K562 (cell line): Measurements from ENCODE around the gene CTDNEP1. TPM values are rescaled to one million over a fixed set of nuclear protein-coding genes. Genes with fewer than 3 reads are reported as not detected.
A peak's percentile ranks its signal among the peaks of the same experiment; 100 is the strongest.

ENCODE experiments used
- BHLHE40 ChIP-seq: IDR thresholded peaks from 2 replicates; pipeline ENCODE4 v1.6.1; 2011; ENCODE audit warnings: low read length, improper control_type of control experiment
- CHD4 ChIP-seq: fragments of 200-600 bp; sonication (generic); IDR thresholded peaks from 3 replicates; pipeline ENCODE4 v1.6.1; 2012; ENCODE audit warnings: low read depth, mild to moderate bottlenecking, mixed read lengths, low read length, inconsistent platforms; ENCODE audit not compliant: insufficient read depth, insufficient replicate concordance, poor library complexity, severe bottlenecking
- HDAC1 ChIP-seq, 2 experiments: fragments of 450-650 bp; IDR thresholded peaks; 2 replicates each; pipeline ENCODE4 v1.6.1; 2016 to 2017; ENCODE audit warnings: inconsistent platforms in 1 of 2, mild to moderate bottlenecking in 1 of 2, moderate library complexity in 1 of 2
- NFRKB ChIP-seq: fragments of 450-650 bp; IDR thresholded peaks from 2 replicates; pipeline ENCODE4 v1.6.1; 2016; ENCODE audit warnings: low read depth
- THRAP3 ChIP-seq: fragments of 450-650 bp; IDR thresholded peaks from 2 replicates; pipeline ENCODE4 v1.6.1; 2016; ENCODE audit warnings: mild to moderate bottlenecking, inconsistent platforms, borderline replicate concordance
- TRIM28 ChIP-seq: fragments of 450-650 bp; IDR thresholded peaks from 2 replicates; pipeline ENCODE4 v1.6.1; 2017
- U2AF2 ChIP-seq: fragments of 200-400 bp; formaldehyde crosslinking; optimal IDR thresholded peaks from 2 replicates; pipeline ENCODE3; 2017; ENCODE audit warnings: low read depth, mild to moderate bottlenecking, low read length
- ZBTB8A ChIP-seq: fragments of 450-650 bp; IDR thresholded peaks from 2 replicates; pipeline ENCODE4 v1.6.1; 2018; ENCODE audit warnings: mild to moderate bottlenecking, moderate library complexity; ENCODE audit not compliant: partially characterized antibody
- polyA plus RNA-seq, 8 experiments: library from polyadenylated mRNA; depleted of rRNA in 4 of 8; stranded (reverse) in 5 of 8; unstranded in 3 of 8; fragments of >200 nt; fragmentation: Nextera tagmentation in 2 of 8; fragmentation: Illumina TruSeq in 1 of 8; extraction: Ambion mirVana in 2 of 8; extraction: Trizol in 1 of 8; gene quantifications; 2 replicates each; pipeline versions ENCODE4 v1.2.1 to v1.2.3, GENCODE V29; 2011 to 2014; ENCODE audit warnings: inconsistent platforms in 1 of 8, missing spikeins in 1 of 8
- total RNA-seq, 7 experiments: library from RNA; depleted of rRNA in 6 of 7; stranded (reverse); fragments of >200 nt in 6 of 7; fragmentation: Illumina TruSeq in 2 of 7; extraction: Trizol in 2 of 7; gene quantifications; 2 replicates each; pipeline versions ENCODE4 v1.2.1 to v1.2.3, GENCODE V29; 2011 to 2021; ENCODE audit warnings: low replicate concordance in 1 of 7
- TF ChIP-seq, protein P1 (sequence below): fragments of 200-600 bp; sonication (generic); IDR thresholded peaks from one replicate; pipeline ENCODE4 v1.6.1; 2012; ENCODE audit warnings: mild to moderate bottlenecking, low read depth, low read length, inconsistent platforms
- TF ChIP-seq, protein P2 (sequence below): sonication (generic); formaldehyde crosslinking; IDR thresholded peaks from 2 replicates; pipeline ENCODE4 v1.8.1; 2023; ENCODE audit warnings: mild to moderate bottlenecking, missing genetic modification reagents
- TF ChIP-seq, protein P3 (sequence below): sonication (generic); formaldehyde crosslinking; IDR thresholded peaks from 2 replicates; pipeline ENCODE4 v1.8.1; 2023; ENCODE audit warnings: mild to moderate bottlenecking, missing genetic modification reagents

The CTDNEP1 gene
- total and polyA plus RNA-seq, 9 of the 15 experiments (the other 6 are each of a cell fraction or from before 2014, with no cell fraction given) = 10.7 to 150 (median 28.5) TPM

DNA sequence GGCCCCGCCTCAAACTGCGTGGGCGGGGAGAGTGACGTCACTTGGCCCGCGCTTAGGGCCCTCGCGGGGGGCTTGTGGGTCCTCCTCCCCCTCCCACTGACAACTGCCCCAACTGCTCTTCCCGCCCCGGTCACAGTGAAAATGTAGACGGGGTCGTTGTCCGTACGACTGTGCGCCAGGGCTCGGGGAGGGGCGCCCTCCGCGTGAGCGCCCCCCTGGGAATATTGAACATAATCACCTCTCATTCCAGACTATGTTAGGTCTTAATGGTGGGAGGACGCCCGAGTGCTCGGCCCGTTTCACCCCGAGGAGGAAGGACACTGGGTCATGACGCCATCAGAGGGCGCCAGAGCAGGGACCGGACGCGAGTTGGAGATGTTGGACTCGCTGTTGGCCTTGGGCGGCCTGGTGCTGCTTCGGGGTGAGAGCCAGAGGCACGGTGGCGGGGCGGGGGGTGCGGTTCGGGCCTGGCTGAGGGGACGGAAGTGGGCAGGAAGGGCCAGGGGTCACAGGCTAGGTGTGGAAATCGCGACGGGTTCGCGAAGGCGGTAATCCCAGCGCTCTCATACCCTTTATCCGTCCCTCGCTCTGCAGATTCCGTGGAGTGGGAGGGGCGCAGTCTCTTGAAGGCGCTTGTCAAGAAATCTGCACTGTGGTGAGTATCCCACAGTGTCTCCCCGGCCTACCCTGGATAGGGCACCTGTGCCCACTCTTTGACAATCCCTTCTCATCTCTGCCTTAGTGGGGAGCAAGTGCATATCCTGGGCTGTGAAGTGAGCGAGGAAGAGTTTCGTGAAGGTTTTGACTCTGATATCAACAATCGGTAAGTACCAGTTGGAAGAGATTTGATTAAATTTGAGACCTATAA, 876 bp upstream of the CTDNEP1 start, which contains the start of gene ELP5 (continued):
- TF ChIP-seq, protein P1, sequence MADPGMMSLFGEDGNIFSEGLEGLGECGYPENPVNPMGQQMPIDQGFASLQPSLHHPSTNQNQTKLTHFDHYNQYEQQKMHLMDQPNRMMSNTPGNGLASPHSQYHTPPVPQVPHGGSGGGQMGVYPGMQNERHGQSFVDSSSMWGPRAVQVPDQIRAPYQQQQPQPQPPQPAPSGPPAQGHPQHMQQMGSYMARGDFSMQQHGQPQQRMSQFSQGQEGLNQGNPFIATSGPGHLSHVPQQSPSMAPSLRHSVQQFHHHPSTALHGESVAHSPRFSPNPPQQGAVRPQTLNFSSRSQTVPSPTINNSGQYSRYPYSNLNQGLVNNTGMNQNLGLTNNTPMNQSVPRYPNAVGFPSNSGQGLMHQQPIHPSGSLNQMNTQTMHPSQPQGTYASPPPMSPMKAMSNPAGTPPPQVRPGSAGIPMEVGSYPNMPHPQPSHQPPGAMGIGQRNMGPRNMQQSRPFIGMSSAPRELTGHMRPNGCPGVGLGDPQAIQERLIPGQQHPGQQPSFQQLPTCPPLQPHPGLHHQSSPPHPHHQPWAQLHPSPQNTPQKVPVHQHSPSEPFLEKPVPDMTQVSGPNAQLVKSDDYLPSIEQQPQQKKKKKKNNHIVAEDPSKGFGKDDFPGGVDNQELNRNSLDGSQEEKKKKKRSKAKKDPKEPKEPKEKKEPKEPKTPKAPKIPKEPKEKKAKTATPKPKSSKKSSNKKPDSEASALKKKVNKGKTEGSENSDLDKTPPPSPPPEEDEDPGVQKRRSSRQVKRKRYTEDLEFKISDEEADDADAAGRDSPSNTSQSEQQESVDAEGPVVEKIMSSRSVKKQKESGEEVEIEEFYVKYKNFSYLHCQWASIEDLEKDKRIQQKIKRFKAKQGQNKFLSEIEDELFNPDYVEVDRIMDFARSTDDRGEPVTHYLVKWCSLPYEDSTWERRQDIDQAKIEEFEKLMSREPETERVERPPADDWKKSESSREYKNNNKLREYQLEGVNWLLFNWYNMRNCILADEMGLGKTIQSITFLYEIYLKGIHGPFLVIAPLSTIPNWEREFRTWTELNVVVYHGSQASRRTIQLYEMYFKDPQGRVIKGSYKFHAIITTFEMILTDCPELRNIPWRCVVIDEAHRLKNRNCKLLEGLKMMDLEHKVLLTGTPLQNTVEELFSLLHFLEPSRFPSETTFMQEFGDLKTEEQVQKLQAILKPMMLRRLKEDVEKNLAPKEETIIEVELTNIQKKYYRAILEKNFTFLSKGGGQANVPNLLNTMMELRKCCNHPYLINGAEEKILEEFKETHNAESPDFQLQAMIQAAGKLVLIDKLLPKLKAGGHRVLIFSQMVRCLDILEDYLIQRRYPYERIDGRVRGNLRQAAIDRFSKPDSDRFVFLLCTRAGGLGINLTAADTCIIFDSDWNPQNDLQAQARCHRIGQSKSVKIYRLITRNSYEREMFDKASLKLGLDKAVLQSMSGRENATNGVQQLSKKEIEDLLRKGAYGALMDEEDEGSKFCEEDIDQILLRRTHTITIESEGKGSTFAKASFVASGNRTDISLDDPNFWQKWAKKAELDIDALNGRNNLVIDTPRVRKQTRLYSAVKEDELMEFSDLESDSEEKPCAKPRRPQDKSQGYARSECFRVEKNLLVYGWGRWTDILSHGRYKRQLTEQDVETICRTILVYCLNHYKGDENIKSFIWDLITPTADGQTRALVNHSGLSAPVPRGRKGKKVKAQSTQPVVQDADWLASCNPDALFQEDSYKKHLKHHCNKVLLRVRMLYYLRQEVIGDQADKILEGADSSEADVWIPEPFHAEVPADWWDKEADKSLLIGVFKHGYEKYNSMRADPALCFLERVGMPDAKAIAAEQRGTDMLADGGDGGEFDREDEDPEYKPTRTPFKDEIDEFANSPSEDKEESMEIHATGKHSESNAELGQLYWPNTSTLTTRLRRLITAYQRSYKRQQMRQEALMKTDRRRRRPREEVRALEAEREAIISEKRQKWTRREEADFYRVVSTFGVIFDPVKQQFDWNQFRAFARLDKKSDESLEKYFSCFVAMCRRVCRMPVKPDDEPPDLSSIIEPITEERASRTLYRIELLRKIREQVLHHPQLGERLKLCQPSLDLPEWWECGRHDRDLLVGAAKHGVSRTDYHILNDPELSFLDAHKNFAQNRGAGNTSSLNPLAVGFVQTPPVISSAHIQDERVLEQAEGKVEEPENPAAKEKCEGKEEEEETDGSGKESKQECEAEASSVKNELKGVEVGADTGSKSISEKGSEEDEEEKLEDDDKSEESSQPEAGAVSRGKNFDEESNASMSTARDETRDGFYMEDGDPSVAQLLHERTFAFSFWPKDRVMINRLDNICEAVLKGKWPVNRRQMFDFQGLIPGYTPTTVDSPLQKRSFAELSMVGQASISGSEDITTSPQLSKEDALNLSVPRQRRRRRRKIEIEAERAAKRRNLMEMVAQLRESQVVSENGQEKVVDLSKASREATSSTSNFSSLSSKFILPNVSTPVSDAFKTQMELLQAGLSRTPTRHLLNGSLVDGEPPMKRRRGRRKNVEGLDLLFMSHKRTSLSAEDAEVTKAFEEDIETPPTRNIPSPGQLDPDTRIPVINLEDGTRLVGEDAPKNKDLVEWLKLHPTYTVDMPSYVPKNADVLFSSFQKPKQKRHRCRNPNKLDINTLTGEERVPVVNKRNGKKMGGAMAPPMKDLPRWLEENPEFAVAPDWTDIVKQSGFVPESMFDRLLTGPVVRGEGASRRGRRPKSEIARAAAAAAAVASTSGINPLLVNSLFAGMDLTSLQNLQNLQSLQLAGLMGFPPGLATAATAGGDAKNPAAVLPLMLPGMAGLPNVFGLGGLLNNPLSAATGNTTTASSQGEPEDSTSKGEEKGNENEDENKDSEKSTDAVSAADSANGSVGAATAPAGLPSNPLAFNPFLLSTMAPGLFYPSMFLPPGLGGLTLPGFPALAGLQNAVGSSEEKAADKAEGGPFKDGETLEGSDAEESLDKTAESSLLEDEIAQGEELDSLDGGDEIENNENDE = no peak
- TF ChIP-seq ZBTB8A (no peak), TRIM28 (peak; percentile 51; the same call in 1 of the 2 replicates), THRAP3 (no peak), NFRKB (peak; percentile 77), BHLHE40 (no peak; the same call in 1 of the 2 replicates), HDAC1 (IDR thresholded peaks at IDR 0.05) (peak in 1 of 2 experiments; percentile 90; a peak in 1 of 4 replicates), U2AF2 (no peak), CHD4 (no peak)
- TF ChIP-seq, protein P2, sequence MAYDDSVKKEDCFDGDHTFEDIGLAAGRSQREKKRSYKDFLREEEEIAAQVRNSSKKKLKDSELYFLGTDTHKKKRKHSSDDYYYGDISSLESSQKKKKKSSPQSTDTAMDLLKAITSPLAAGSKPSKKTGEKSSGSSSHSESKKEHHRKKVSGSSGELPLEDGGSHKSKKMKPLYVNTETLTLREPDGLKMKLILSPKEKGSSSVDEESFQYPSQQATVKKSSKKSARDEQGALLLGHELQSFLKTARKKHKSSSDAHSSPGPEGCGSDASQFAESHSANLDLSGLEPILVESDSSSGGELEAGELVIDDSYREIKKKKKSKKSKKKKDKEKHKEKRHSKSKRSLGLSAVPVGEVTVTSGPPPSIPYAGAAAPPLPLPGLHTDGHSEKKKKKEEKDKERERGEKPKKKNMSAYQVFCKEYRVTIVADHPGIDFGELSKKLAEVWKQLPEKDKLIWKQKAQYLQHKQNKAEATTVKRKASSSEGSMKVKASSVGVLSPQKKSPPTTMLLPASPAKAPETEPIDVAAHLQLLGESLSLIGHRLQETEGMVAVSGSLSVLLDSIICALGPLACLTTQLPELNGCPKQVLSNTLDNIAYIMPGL = no peak
- TF ChIP-seq, protein P3, sequence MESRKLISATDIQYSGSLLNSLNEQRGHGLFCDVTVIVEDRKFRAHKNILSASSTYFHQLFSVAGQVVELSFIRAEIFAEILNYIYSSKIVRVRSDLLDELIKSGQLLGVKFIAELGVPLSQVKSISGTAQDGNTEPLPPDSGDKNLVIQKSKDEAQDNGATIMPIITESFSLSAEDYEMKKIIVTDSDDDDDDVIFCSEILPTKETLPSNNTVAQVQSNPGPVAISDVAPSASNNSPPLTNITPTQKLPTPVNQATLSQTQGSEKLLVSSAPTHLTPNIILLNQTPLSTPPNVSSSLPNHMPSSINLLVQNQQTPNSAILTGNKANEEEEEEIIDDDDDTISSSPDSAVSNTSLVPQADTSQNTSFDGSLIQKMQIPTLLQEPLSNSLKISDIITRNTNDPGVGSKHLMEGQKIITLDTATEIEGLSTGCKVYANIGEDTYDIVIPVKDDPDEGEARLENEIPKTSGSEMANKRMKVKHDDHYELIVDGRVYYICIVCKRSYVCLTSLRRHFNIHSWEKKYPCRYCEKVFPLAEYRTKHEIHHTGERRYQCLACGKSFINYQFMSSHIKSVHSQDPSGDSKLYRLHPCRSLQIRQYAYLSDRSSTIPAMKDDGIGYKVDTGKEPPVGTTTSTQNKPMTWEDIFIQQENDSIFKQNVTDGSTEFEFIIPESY (CRISPR knock-in tag) = peak; percentile 34; the same call in 1 of the 2 replicates
